HepG2 (cell line): ENCODE data around the gene ZNF846. TPM values are rescaled to one million over a fixed set of nuclear protein-coding genes. Genes with fewer than 3 reads are reported as not detected.
A peak's percentile ranks its signal among the peaks of the same experiment; 100 is the strongest.

ENCODE experiments used
- ATAC-seq: fragments of 200-7000 bp; cut with Tn5 transposase; 3 replicates; pipeline ENCODE4 v1.9.1; 2020; ENCODE audit warnings: mild to moderate bottlenecking, moderate library complexity
- BruUV-seq: library from RNA; stranded (reverse); fragments of 400-500 nt; replicated peaks from 2 replicates; lab custom pipeline; 2021; lab: Mats Ljungman, UMichigan
- CTCF ChIA-PET: fragments of 300-600 bp; formaldehyde crosslinking; extraction: SDS; loops from one replicate; lab custom pipeline; 2021; ENCODE audit warnings: low total read pairs, inconsistent platforms, low intra/inter-chr PET ratio; lab: Yijun Ruan, JAX
- POLR2A ChIA-PET: fragments of 350-600 bp; sonication (Branson Sonifier 250); formaldehyde crosslinking; loops from one replicate; lab custom pipeline; 2020; ENCODE audit warnings: antibody characterized with exemption, inconsistent platforms; lab: Yijun Ruan, JAX
- DNase-seq: peaks from one replicate; pipeline ENCODE4 v3.0.0-alpha.2; 2015; ENCODE audit warnings: low spot score
- FAIRE-seq: peaks from 3 replicates; lab custom pipeline; 2011; peaks lifted over from hg19 to GRCh38; lab: Jason Lieb, UNC
- H2AFZ ChIP-seq: one replicate; pipeline ENCODE4 v1.6.1; 2011; ENCODE audit warnings: low read length, inconsistent platforms
- H3K27ac ChIP-seq: fragments of 300-600 bp; 3 replicates; pipeline ENCODE4 v1.8.0; 2011; ENCODE audit warnings: mixed run types, mild to moderate bottlenecking, mixed read lengths, low read length, inconsistent platforms; ENCODE audit not compliant: insufficient read depth; ENCODE audit errors: extremely low read length
- H3K27me3 ChIP-seq, 2 experiments: fragments of 200-600 bp in 1 of 2; 2 replicates in 1 of 2; 3 replicates in 1 of 2; pipeline versions ENCODE4 v1.6.0 to v1.8.0; 2011; ENCODE audit warnings: low read length in 2 of 2, mild to moderate bottlenecking in 2 of 2, moderate library complexity in 2 of 2, inconsistent platforms in 1 of 2; ENCODE audit not compliant: insufficient read depth in 2 of 2, control insufficient read depth in 1 of 2
- H3K36me3 ChIP-seq, 2 experiments: fragments of 200-600 bp in 1 of 2; replicated peaks in 1 of 2; 2 replicates in 1 of 2; 3 replicates in 1 of 2; pipeline versions ENCODE4 v1.5.1 to v1.8.0; 2011; ENCODE audit warnings: low read length in 2 of 2, inconsistent platforms in 1 of 2; ENCODE audit not compliant: insufficient read depth in 2 of 2, control insufficient read depth in 1 of 2
- H3K4me1 ChIP-seq: 2 replicates; pipeline ENCODE4 v1.5.1; 2012; ENCODE audit warnings: low read length, inconsistent platforms; ENCODE audit not compliant: insufficient read depth
- H3K4me2 ChIP-seq: 2 replicates; pipeline ENCODE4 v1.6.0; 2011; ENCODE audit warnings: low read depth, low read length, inconsistent platforms
- H3K4me3 ChIP-seq, 3 experiments: fragments of 200-600 bp in 1 of 3; sonication (generic), shearing (Covaris generic) in 1 of 3; replicated peaks in 1 of 3; 2 replicates each; pipeline ENCODE4 v1.5.1; 2011 to 2016; ENCODE audit warnings: low read length in 3 of 3, inconsistent platforms in 2 of 3, low read depth in 2 of 3, mild to moderate bottlenecking in 2 of 3, control low read depth in 1 of 3, mixed read lengths in 1 of 3; ENCODE audit not compliant: insufficient read depth in 1 of 3
- H3K79me2 ChIP-seq: one replicate; pipeline ENCODE4 v1.6.1; 2011; ENCODE audit warnings: low read length, inconsistent platforms; ENCODE audit not compliant: insufficient read depth
- H3K9ac ChIP-seq: 2 replicates; pipeline ENCODE4 v1.6.0; 2011; ENCODE audit warnings: mild to moderate bottlenecking, low read depth, low read length, inconsistent platforms; ENCODE audit not compliant: insufficient read depth
- H3K9me3 ChIP-seq: 2 replicates; pipeline ENCODE4 v1.5.1; 2012; ENCODE audit warnings: mild to moderate bottlenecking, low read length
- H4K20me1 ChIP-seq: 2 replicates; pipeline ENCODE4 v1.6.0; 2011; ENCODE audit warnings: inconsistent platforms, mild to moderate bottlenecking, low read length, moderate library complexity; ENCODE audit not compliant: insufficient read depth
- HDAC1 ChIP-seq: sonication (generic); formaldehyde crosslinking; IDR thresholded peaks from 2 replicates; pipeline ENCODE4 v1.5.1; 2020; ENCODE audit warnings: mild to moderate bottlenecking, missing genetic modification reagents
- MYC ChIP-seq: sonication (generic); formaldehyde crosslinking; IDR thresholded peaks from 2 replicates; pipeline ENCODE4 v1.9.0; 2021; ENCODE audit warnings: missing genetic modification reagents, borderline replicate concordance
- NR2C2 ChIP-seq: sonication (generic); formaldehyde crosslinking; IDR thresholded peaks from 2 replicates; pipeline ENCODE4 v1.4.0; 2020; ENCODE audit warnings: missing genetic modification reagents, mild to moderate bottlenecking, moderate library complexity, borderline replicate concordance
- NR3C1 ChIP-seq: sonication (generic); formaldehyde crosslinking; IDR thresholded peaks from 2 replicates; pipeline ENCODE4 v1.4.0; 2020; ENCODE audit warnings: missing genetic modification reagents
- PCBP1 ChIP-seq: fragments of 200-400 bp; formaldehyde crosslinking; IDR thresholded peaks from 2 replicates; pipeline ENCODE4 v1.6.1; 2017; ENCODE audit warnings: mild to moderate bottlenecking, low read depth, low read length, borderline replicate concordance
- SMAD1 ChIP-seq: sonication (generic); formaldehyde crosslinking; IDR thresholded peaks from 2 replicates; pipeline ENCODE4 v1.4.0; 2020; ENCODE audit warnings: missing genetic modification reagents, low read depth, mild to moderate bottlenecking, borderline replicate concordance
- ZNF230 ChIP-seq: sonication (generic); formaldehyde crosslinking; IDR thresholded peaks from 2 replicates; pipeline ENCODE4 v1.4.0; 2020; ENCODE audit warnings: mild to moderate bottlenecking, missing genetic modification reagents
- ZNF333 ChIP-seq: sonication (generic); formaldehyde crosslinking; IDR thresholded peaks from 2 replicates; pipeline ENCODE4 v1.4.0; 2020; ENCODE audit warnings: mild to moderate bottlenecking, missing genetic modification reagents, borderline replicate concordance
- ZNF501 ChIP-seq: sonication (generic); formaldehyde crosslinking; IDR thresholded peaks from 2 replicates; pipeline ENCODE4 v1.5.1; 2020; ENCODE audit warnings: mild to moderate bottlenecking, moderate library complexity, missing genetic modification reagents
- ZNF674 ChIP-seq: sonication (generic); formaldehyde crosslinking; IDR thresholded peaks from 2 replicates; pipeline ENCODE4 v1.5.0; 2020; ENCODE audit warnings: low read depth, mild to moderate bottlenecking, missing genetic modification reagents
- ZSCAN31 ChIP-seq: sonication (generic); formaldehyde crosslinking; IDR thresholded peaks from 2 replicates; pipeline ENCODE4 v1.5.0; 2020; ENCODE audit warnings: low read depth, mild to moderate bottlenecking, missing genetic modification reagents
- WGBS: methylation state at CpG from one replicate; pipeline ENCODE4 v1.1.6; 2017; ENCODE audit warnings: low lambda C conversion rate; 5-methylcytosine and 5-hydroxymethylcytosine counted together
- in situ Hi-C: cut with HindIII; loops from 2 replicates; pipeline ENCODE4 v1.10.0; 2017; ENCODE audit warnings: low pct_unique_long_range_greater_than_20kb; ENCODE audit not compliant: extremely low pct_ligation_motif_present
- intact Hi-C: fragments of 100-400 bp; cut with micrococcal nuclease; formaldehyde crosslinking; loops from one replicate; pipeline ENCODE4 v1.10.0; 2022; ENCODE audit not compliant: unreplicated experiment
- polyA plus RNA-seq, 8 experiments: library from polyadenylated mRNA; depleted of rRNA in 3 of 8; stranded (reverse) in 7 of 8; unstranded in 1 of 8; fragments of >200 nt; fragmentation: Illumina TruSeq in 4 of 8; extraction: Trizol in 4 of 8; gene quantifications; 2 replicates each; pipeline versions ENCODE4 v1.2.1 to v1.2.3, GENCODE V29; 2011 to 2016; ENCODE audit warnings: low read depth in 4 of 8, missing spikeins in 1 of 8, mixed read lengths in 1 of 8; ENCODE audit not compliant: insufficient read depth in 1 of 8
- total RNA-seq, 5 experiments: library from RNA; depleted of rRNA; stranded (reverse); fragments of >200 nt; fragmentation: Illumina TruSeq; extraction: Trizol; gene quantifications; 2 replicates each; pipeline ENCODE4 v1.2.3, GENCODE V29; 2016; ENCODE audit warnings: low read depth in 1 of 5
- TF ChIP-seq, protein P1 (sequence below): sonication (generic); formaldehyde crosslinking; IDR thresholded peaks from 2 replicates; pipeline ENCODE4 v1.4.0; 2020; ENCODE audit warnings: mild to moderate bottlenecking, missing genetic modification reagents
- TF ChIP-seq, protein P2 (sequence below): sonication (generic); formaldehyde crosslinking; IDR thresholded peaks from 2 replicates; pipeline ENCODE4 v1.4.0; 2020; ENCODE audit warnings: missing genetic modification reagents, borderline replicate concordance
- TF ChIP-seq, protein P3 (sequence below): sonication (generic); formaldehyde crosslinking; conservative IDR thresholded peaks from 2 replicates; pipeline ENCODE4 v1.8.1; 2023; ENCODE audit warnings: missing genetic modification reagents

Gene ZNF846
- total and polyA plus RNA-seq, 2 of the 13 experiments (the other 11 are each of a cell fraction or from before 2014, with no cell fraction given) = 4.8 to 5.4 TPM

DNA sequence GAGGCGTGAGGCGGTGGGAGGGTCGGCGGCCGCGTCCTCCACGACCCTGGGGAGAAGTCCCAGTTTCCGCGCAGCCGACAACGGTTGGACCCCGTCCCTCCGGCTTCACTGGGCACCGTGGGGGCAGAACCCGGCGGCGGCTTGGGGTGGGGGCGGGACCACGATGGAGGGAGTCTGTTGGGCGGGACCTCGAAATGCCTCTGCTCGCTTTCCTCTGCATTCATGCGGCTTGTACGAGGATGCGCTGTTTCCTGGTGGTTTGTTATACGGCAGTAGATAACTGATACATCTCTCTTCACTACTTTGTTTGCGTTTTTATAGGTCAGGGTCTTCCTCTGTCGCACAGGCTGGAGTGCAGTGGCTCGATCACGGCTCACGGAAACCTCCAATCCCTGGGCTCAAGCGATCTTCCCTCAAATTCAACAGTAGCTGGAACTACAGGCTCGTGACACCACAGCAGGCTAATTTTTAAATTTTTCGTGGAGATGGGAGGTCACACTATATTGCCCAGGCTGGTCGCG, 24.6 kb upstream of the ZNF846 start (continued):
- TF ChIP-seq, protein P1, sequence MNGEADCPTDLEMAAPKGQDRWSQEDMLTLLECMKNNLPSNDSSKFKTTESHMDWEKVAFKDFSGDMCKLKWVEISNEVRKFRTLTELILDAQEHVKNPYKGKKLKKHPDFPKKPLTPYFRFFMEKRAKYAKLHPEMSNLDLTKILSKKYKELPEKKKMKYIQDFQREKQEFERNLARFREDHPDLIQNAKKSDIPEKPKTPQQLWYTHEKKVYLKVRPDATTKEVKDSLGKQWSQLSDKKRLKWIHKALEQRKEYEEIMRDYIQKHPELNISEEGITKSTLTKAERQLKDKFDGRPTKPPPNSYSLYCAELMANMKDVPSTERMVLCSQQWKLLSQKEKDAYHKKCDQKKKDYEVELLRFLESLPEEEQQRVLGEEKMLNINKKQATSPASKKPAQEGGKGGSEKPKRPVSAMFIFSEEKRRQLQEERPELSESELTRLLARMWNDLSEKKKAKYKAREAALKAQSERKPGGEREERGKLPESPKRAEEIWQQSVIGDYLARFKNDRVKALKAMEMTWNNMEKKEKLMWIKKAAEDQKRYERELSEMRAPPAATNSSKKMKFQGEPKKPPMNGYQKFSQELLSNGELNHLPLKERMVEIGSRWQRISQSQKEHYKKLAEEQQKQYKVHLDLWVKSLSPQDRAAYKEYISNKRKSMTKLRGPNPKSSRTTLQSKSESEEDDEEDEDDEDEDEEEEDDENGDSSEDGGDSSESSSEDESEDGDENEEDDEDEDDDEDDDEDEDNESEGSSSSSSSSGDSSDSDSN (CRISPR knock-in tag) = no peak
- TF ChIP-seq PCBP1 = no peak

- intact Hi-C loops = loop anchor here (1.0 to 10.0 kb wide), 2 partner anchors 27 to 478 kb away; partner anchors contain the start of gene FBXL12
- Histone ChIP-seq H3K27ac (peak overlapping the region; percentile 43), H3K4me3 (peak overlapping the region; percentile 60 to 78 (median 69); a peak in 4 of 6 replicates), H3K9ac (peak overlapping the region; percentile 39; the same call in 1 of the 2 replicates), H4K20me1 (no peaks in the 10 kb centered on the region), H3K27me3 (no peaks in the 10 kb centered on the region), H2AFZ (no peak overlapping the region), H3K79me2 (no peaks in the 10 kb centered on the region), H3K4me1 (peaks cover 19% of the 10 kb centered on the region), H3K9me3 (no peaks in the 10 kb centered on the region), H3K4me2 (peak overlapping the region; percentile 58), H3K36me3 (no peaks in the 10 kb centered on the region)
- 8% methylated on average over 62 of the region's 70 CpGs for WGBS
- in situ Hi-C loops = loop anchor here (5.0 to 25.0 kb wide), 2 partner anchors 165 to 655 kb away; partner anchors contain the start of genes OR7G3 and ZNF317
- DNase-seq (peak; percentile 71), FAIRE-seq (no peak), ATAC-seq (peak; percentile 68)
- CTCF ChIA-PET = interaction anchor here (1.1 kb wide), 1 partner anchor 167 kb away, joined by 5 read pairs; no protein-coding TSS in a partner anchor
- POLR2A ChIA-PET = no interaction called here
- BruUV-seq = no TSS peak
- TF ChIP-seq NR3C1 (CRISPR knock-in tag) (no peak), ZNF674 (CRISPR knock-in tag) (no peak), ZNF333 (CRISPR knock-in tag) (0 out of 2 replicates have a peak, but pooled peaks have one; percentile 22), ZNF501 (0 out of 2 replicates have a peak, but pooled peaks have one; percentile 27), MYC (CRISPR knock-in tag) (peak; percentile 53; the same call in 1 of the 2 replicates), ZNF230 (CRISPR knock-in tag) (no peak), ZSCAN31 (CRISPR knock-in tag) (no peak), HDAC1 (CRISPR knock-in tag) (peak; percentile 48; the same call in 1 of the 2 replicates), SMAD1 (no peak), NR2C2 (CRISPR knock-in tag) (no peak)
- TF ChIP-seq, protein P2, sequence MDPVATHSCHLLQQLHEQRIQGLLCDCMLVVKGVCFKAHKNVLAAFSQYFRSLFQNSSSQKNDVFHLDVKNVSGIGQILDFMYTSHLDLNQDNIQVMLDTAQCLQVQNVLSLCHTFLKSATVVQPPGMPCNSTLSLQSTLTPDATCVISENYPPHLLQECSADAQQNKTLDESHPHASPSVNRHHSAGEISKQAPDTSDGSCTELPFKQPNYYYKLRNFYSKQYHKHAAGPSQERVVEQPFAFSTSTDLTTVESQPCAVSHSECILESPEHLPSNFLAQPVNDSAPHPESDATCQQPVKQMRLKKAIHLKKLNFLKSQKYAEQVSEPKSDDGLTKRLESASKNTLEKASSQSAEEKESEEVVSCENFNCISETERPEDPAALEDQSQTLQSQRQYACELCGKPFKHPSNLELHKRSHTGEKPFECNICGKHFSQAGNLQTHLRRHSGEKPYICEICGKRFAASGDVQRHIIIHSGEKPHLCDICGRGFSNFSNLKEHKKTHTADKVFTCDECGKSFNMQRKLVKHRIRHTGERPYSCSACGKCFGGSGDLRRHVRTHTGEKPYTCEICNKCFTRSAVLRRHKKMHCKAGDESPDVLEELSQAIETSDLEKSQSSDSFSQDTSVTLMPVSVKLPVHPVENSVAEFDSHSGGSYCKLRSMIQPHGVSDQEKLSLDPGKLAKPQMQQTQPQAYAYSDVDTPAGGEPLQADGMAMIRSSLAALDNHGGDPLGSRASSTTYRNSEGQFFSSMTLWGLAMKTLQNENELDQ (CRISPR knock-in tag) = no peak
- TF ChIP-seq, protein P3, sequence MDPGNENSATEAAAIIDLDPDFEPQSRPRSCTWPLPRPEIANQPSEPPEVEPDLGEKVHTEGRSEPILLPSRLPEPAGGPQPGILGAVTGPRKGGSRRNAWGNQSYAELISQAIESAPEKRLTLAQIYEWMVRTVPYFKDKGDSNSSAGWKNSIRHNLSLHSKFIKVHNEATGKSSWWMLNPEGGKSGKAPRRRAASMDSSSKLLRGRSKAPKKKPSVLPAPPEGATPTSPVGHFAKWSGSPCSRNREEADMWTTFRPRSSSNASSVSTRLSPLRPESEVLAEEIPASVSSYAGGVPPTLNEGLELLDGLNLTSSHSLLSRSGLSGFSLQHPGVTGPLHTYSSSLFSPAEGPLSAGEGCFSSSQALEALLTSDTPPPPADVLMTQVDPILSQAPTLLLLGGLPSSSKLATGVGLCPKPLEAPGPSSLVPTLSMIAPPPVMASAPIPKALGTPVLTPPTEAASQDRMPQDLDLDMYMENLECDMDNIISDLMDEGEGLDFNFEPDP (CRISPR knock-in tag) = no peak
Measured at GRCh38 chr19:9792206-9793070, 23.9 kb upstream of the ZNF846 start.
